Stimulated activated CD4-positive, alpha-beta T cell treated with anti-CD3 and anti-CD28 coated beads, Interleukin-15, amount 100 ng/mL, for 24 hours (primary cell): Measurements from ENCODE around the gene CEBPE.

Experiments used
- DNase-seq: peaks from one replicate; pipeline ENCODE4 v3.0.0-alpha.2; 2020

CEBPE gene

GRCh38 chr14:23101986-23102625, 16.9 kb downstream of the CEBPE start:
- DNase-seq, result no peak

DNA sequence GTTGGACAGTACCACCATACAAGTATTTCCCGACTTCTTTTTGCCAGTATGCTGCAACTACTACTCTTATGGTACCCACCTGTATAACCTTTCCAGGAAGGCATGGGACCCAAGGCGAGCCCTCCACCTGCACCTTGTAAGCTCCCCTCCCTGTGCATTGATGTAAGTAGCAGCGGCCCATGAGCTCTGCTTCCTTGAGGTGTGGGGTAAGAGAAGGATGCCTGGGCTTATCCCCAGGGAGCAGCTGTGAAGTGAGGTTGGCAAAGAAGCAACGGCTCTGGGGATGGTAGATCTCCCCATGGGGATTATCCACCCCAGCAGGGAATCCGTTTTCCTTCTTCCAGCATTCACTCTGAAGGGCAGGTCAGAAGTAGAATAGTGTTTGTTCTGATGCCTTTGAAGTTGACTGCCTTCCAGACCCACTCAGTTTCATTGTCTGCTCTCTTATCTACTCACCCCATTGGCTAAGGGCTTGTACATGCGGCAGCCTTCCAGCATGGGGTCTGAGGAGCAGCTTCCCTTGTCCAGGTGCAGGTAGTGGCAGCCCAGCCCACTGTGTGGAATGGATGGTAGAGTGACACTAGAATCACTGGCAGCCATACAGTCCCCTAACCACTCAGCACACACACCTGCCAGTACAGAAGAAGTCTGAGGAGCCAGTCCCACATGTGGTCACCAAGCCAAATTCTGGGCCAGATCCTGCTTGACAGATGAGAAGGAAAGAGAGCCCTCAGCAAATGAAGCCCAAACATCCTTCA, 17.7 kb downstream of the CEBPE start:
- no peak for DNase-seq

DNA sequence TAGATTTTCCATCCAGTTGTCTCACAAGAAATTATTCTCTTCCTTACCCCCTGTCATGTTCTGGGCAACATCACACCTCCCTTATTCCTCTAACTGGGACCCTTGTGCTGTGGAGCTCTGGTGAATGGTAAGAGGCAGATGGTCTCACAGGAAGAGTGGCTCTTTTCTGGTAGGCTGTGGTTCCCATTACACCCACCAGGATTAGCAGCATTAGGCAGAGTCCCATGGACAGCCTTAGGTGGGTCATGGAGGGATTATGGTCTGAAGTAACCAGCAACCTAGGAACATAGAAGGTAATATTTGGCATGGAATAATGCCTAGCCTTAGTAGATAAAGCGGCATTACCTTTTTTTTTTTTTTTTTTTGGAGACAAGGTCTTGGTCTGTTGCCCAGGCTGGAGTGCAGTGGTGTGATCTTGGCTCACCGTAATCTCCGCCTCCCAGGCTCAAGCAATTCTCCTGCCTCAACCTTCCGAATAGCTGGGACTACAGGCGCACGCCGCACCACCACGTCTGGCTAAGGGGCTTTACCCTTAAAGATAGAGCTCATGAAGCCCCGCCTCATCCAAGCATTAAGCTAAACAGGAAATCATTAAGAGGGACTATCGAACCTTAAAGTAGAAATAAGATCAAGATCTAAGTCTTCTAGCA, 19.7 kb downstream of the CEBPE start:
- DNase-seq, result no peak

DNA sequence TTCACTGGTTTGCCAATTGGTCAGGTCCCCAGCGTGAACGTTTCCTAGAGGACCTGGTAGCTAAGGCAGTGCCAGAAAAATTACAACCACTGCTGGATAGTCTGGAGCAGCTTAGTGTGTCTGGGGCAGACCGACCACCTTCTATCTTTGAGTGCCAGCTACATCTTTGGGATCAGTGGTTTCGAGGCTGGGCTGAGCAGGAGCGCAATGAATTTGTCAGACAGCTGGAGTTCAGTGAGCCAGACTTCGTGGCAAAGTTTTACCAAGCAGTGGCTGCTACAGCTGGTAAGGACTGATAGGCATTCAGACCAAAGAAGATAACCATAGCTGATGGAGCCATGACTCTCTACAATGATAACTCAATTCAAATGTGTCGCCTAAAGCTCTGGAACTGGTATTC, 21.3 kb downstream of the CEBPE start:
- DNase-seq, result no peak

DNA sequence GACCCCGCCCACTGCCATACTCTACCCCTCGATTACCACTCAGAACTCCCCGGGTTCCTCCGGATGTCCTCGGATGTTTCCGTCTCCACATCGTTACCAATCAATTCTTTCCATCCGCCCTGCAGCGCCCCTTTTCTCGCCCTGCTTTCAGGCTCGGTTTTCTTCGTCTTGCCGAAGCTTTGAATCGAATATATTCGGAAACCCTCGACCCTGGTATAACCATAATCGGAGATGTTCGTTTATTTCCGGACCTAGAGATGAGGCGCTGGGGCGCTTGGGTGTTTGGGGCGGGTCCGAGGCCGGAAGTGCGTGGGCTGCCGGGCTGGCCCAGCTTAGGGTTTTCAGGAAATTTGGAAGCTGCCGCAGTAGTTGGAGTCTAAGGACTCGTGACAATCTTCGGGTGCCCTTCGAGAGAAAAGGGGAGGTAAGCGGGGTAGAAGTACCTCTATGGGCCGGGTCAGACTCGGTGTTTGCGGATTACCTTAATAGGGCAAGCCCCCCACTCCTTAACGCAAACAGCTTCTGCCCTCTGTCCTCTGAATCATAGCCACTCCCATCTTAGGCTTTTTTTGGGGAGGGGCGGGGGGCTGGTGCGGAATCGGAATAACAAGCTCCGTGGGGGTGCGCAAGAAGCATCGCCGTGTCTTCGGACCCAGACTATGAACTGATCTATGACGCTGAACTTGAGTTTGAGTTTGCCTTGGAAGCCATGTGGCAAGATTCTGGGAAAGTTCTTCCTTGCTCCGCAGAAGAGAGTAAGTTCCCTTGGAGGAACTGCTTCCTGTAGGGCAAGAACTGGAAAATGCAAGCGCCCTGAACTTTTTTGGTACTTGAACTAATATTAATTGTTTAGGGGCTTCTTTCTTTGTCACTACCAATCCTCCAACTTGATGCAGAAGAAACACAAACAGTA, 23.6 kb downstream of the CEBPE start, which contains the start of gene C14orf119:
Gene C14orf119, plus strand, starts transcription at position 310 of the 913 bp plus-strand sequence. CDS start 2,154 bp downstream, outside the sequence.
- DNase-seq, result peak; percentile 100

GRCh38 chr14:23094666-23095195, 24.3 kb downstream of the CEBPE start, which contains the start of gene ACIN1:
ACIN1 (minus strand) TSS chr14:23095136; CDS start chr14:23095112, 24 bp downstream.
- DNase-seq, result peak; percentile 78

GRCh38 chr14:23093991-23094665, 24.9 kb downstream of the CEBPE start:
- DNase-seq, result no peak

DNA sequence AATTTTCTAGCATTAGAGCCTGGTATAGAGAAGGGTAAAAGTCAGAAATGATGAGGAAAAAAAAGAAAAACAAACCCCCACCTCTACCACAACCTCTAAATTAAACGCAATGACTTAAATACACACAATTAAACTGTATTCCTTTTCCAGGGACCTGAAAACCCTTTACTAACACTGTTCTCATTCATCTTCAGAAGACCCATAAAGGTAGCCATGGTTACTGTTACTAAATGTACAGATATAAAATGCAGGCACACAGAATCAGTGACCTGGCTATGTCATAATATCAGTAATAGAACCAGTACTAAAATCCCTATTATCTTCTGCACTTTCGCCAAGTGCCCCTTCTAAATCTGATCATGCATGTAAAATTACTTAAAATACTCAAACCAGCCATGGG, 25.5 kb downstream of the CEBPE start:
- DNase-seq, result no peak

DNA sequence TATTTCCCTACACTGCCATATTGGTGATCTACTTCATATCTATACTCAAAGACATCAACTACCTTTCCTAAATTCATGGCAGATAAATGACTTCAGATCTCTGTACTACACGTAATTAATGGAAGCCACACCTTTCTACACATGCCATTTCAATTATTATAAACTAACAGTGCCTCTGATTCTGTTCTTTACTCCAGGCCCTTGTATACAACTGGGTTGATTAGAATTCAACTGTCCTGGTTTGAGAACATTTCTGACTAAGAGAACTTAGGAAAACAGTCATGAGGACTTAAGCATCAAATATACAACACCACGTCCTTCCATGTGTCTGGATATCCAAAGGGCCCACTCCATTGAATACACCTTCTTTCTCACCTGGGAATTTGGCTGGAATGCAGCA, 26.0 kb downstream of the CEBPE start:
- DNase-seq, result no peak

DNA sequence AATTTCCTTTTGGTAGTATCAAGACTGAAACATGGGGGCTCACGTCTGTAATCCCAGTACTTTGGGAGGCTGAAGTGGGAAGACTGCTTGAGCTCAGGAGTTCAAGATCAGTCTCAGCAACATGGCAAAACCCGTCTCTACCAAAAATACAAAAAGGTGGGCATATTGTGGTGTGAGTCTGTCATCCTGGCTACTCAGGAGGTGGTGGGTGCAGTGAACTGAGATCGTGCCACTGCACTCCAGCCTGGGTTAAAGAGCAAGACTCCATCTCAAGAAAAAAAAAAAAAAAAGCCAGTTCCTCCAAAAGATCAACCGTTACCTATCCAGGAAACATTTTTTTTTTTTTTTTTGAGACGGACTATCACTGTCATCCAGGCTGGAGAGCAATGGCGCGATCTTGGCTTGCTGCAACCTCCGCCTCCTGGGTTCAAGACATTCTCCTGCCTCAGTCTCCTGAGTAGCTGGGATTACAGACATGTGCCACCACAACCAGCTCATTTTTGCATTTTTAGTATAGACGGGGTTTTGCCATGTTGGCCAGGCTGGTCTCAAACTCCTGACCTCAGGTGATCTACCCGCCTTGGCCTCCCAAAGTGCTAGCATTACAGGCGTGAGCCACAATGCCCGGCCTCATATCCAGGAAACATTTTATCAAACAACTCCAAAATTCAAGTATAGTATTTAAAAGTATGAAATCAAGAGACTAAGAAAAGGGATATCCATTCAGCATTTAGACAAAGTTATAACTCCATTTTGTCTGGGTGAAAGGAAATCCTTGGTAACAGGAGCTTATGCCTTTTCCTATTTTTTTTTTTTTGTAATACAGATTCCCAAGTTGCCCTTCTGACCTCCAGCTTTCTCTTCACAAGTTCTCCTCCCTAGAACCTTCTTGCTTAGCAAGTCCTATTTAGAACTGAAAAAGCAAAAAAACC, 27.5 kb downstream of the CEBPE start:
- DNase-seq, result no peak

DNA sequence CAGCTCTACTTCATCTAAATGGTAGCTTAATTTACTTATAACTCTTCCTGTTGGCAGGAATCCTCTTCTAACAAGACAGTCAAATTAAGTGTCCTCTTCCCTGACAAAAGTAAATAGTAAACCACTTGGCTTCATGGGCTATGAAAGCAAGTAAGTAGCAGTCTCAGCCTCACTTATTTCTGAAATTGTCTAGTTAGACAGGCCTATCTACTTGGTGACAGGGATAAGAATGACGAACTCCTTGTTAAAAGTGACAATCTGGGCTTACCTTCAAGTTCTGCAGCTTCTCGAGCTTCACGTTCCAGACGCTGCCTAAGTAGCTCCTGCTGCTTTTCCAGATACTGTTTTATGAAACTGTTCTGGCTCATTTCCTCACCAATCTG, 28.8 kb downstream of the CEBPE start:
- no peak for DNase-seq

DNA sequence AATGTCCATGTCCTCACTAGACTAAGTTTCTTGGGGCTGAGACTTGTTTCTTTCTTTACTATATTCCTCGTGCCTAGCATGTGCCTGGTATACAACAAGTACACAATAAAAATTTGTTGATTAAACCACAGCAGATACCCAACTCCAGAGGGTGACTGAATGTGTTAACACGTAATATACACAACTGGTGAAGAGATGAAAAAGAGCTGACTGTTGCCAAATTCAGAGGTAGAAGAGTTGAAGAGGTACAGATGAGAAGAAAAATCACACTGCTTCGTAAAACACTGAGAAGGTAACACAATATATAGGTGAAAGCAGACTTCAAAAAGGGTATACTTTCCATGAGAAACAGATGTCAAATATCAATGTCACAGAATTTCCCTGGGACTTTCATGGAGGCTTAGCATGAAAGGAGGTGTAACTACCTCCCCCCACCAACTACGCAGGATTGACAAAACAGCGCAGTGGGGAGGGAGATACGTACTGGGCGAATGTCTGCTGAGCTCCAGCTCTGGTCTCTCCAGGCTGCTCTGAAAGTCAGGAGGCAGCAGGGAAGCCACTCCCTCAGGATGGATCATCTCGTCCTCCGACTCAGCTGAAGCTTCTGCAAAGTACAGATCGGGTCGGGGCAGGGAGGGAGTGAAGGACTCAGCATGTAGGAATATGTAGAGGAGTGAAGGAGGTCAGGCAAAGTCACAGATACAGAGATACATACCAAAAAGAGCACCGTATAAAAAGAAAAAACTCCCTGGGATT, 29.4 kb downstream of the CEBPE start:
- DNase-seq, result no peak

DNA sequence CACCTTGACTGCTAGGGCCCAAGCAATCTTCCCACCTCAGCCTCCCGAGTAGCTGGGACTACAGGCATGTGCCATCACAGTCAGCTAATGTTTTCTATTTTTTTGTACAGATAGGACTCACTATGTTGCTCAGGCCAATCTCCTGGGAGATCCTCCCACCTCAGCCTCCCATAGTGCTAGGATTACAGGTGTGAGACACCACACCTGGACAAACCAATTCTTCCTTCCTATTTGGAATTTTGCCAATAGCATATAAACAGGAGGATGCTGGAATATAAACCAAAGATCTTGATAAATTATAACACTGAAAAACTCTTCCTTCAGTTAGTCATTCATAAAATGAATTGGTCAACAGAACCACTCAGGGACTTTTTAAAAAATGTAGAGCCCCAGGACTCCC, 32.5 kb downstream of the CEBPE start:
- no peak for DNase-seq

GRCh38 chr14:23085458-23085857, 33.6 kb downstream of the CEBPE start:
- peak; percentile 16 for DNase-seq

GRCh38 chr14:23080474-23080873, 38.6 kb downstream of the CEBPE start:
- no peak for DNase-seq

- no peak for DNase-seq
Observed at GRCh38 chr14:23079716-23080115, 39.3 kb downstream of the CEBPE start.

GRCh38 chr14:23078692-23079116, 40.4 kb downstream of the CEBPE start:
- DNase-seq, result no peak

DNA sequence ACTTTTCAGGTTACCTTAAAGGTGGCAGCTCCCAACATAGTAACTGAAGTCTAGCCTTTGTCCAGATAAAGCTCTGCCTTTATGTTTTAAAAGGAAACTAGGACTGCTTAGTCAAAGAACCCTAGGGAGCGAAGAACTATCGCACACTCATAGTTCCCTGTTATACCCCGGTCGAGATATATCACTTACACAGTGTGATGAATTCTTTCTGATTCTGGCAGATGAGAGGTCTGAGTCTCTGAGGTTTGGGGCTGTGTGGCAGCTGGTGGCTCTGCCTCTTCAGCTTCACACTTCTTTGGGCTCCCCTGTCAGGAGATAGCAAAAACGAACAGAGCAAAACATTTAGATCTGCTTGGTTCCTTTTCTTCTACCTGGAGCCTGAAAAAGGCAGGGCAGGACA, 41.1 kb downstream of the CEBPE start:
- no peak for DNase-seq

- peak; percentile 31 for DNase-seq
Observed at GRCh38 chr14:23076785-23077408, 42.2 kb downstream of the CEBPE start.
